Gastrocnemius medialis (tissue), 4 donors: Measurements from ENCODE around the gene APP.

Source experiments
- POLR2A ChIP-seq, 2 donors: fragments of 450-650 bp; IDR thresholded peaks; one replicate each; pipeline ENCODE4 v1.6.1; 2017; ENCODE audit warnings: antibody characterized with exemption in 2 of 2, mild to moderate bottlenecking in 2 of 2, moderate library complexity in 2 of 2
- TF ChIP-seq, protein P1 (sequence below), 5 experiments: fragments of 450-650 bp in 3 of 5; fragments of 200-600 bp in 2 of 5; sonication (generic) in 2 of 5; IDR thresholded peaks in 4 of 5; conservative IDR thresholded peaks in 1 of 5; 1 replicate in 4 of 5; 2 replicates in 1 of 5; pipeline ENCODE4 v1.5.1; 2016 to 2019; ENCODE audit warnings: antibody characterized with exemption in 5 of 5, mild to moderate bottlenecking in 3 of 5, moderate library complexity in 3 of 5

DNA sequence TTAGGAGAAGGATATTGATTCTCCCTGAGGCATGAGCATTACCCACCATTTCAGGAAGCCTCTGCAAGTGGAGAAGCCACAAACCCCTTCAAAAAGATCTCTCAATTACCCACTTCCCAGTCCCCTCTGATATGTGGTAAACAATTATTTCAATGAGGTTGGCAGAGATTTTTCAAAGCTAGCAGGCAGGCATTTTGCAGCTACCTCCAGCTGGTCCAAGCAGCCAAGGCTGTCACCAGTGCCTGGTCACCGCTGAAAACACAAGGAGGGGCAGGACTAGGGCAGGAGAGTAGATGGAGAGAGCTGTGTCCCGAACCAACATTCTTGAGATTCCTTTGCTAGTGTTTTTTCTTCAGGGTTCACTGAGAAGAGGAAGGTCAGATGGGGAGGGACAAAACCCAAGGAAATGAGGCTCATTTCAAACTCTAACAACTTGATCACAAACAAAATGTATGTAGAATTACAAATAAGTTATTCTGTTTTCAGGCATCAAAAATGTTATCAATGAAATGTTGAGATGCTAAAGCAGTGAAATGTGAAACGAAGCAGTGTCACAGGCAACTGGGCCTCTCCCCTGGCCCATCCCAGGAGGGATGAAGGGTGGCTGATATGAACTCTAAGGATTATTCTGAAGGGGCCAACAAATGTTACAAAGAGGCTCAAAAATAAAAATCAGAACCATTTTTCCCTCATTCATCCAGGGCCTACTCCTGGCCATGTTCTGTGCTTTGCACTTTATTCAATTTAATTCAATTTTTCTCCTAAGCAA lies 22.3 kb downstream of the APP start:
- TF ChIP-seq, protein P1, sequence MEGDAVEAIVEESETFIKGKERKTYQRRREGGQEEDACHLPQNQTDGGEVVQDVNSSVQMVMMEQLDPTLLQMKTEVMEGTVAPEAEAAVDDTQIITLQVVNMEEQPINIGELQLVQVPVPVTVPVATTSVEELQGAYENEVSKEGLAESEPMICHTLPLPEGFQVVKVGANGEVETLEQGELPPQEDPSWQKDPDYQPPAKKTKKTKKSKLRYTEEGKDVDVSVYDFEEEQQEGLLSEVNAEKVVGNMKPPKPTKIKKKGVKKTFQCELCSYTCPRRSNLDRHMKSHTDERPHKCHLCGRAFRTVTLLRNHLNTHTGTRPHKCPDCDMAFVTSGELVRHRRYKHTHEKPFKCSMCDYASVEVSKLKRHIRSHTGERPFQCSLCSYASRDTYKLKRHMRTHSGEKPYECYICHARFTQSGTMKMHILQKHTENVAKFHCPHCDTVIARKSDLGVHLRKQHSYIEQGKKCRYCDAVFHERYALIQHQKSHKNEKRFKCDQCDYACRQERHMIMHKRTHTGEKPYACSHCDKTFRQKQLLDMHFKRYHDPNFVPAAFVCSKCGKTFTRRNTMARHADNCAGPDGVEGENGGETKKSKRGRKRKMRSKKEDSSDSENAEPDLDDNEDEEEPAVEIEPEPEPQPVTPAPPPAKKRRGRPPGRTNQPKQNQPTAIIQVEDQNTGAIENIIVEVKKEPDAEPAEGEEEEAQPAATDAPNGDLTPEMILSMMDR (IDR thresholded peaks at IDR 0.05 in 4 of 5, conservative IDR thresholded peaks at IDR 0.05 in 1 of 5), result no peak
- no peak for TF ChIP-seq POLR2A (IDR thresholded peaks at IDR 0.05)
